ENCODE results near the gene CLEC4G.

Gene CLEC4G

GRCh38 chr19:7698583-7698982 lies 33.3 kb downstream of the CLEC4G start:
- CTCF ChIA-PET: interaction anchor here (2.6 kb wide), 1 partner anchor 18 kb away, joined by 11 read pairs; the partner anchor contains the start of gene TRAPPC5
- Histone ChIP-seq H3K9me3 (ENCODE audit: control extremely low read depth in 1 of 5, control insufficient read depth in 4 of 5, insufficient read depth in 2 of 5, low read depth in 1 of 5, low read length in 4 of 5) (no peaks in the 10 kb centered on the region), H3K27ac (ENCODE audit: insufficient read depth in 1 of 2, low read depth in 1 of 2, low read length in 2 of 2, poor library complexity in 1 of 2, severe bottlenecking in 2 of 2) (no peak overlapping the region), H3K4me3 (ENCODE audit: control insufficient read depth in 1 of 7, extremely low read depth in 1 of 7, insufficient read depth in 4 of 7, low read depth in 2 of 7, low read length in 6 of 7) (no peak overlapping the region), H3K27me3 (replicated peaks in 2 of 5; ENCODE audit: control insufficient read depth in 4 of 5, insufficient read depth in 5 of 5, low read length in 4 of 5) (peaks cover 0 to 6% (median 0%) of the 10 kb centered on the region in 5 experiments), H3K36me3 (ENCODE audit: control insufficient read depth in 4 of 4, insufficient read depth in 4 of 4, low read length in 3 of 4) (no peaks in the 10 kb centered on the region), H3K4me1 (ENCODE audit: control extremely low read depth in 1 of 4, control insufficient read depth in 4 of 4, insufficient read depth in 4 of 4, low read length in 3 of 4) (peaks cover 0 to 15% (median 9%) of the 10 kb centered on the region in 4 experiments)
- DNase-seq: no peak
- POLR2A ChIA-PET: no interaction called here
- WGBS (ENCODE audit: insufficient coverage): 69% methylated on average over 10 of the region's 11 CpGs

- WGBS (ENCODE audit: insufficient coverage): 98% methylated on average over 8 of the region's 10 CpGs
- ChIA-PET POLR2A (no interaction called here), CTCF (interaction anchor here (0.5 to 2.6 kb wide), 3 partner anchors 17 to 486 kb away, joined by 3 to 11 read pairs (median 3); partner anchors contain the start of gene TRAPPC5)
- no peaks in the 10 kb centered on the region for H3K9me3 ChIP-seq (ENCODE audit: control extremely low read depth in 1 of 5, control insufficient read depth in 4 of 5, insufficient read depth in 2 of 5, low read depth in 1 of 5, low read length in 4 of 5)
- peaks cover 0 to 6% (median 0%) of the 10 kb centered on the region in 5 experiments for H3K27me3 ChIP-seq (replicated peaks in 2 of 5; ENCODE audit: control insufficient read depth in 4 of 5, insufficient read depth in 5 of 5, low read length in 4 of 5)
- H3K27ac ChIP-seq (ENCODE audit: insufficient read depth in 1 of 2, low read depth in 1 of 2, low read length in 2 of 2, poor library complexity in 1 of 2, severe bottlenecking in 2 of 2): no peak overlapping the region
- no peak overlapping the region for H3K4me3 ChIP-seq (ENCODE audit: control insufficient read depth in 1 of 7, extremely low read depth in 1 of 7, insufficient read depth in 4 of 7, low read depth in 2 of 7, low read length in 6 of 7)
- H3K4me1 ChIP-seq (ENCODE audit: control extremely low read depth in 1 of 4, control insufficient read depth in 4 of 4, insufficient read depth in 4 of 4, low read length in 3 of 4): peaks cover 0 to 13% (median 7%) of the 10 kb centered on the region in 4 experiments
- DNase-seq: no peak
- no peaks in the 10 kb centered on the region for H3K36me3 ChIP-seq (ENCODE audit: control insufficient read depth in 4 of 4, insufficient read depth in 4 of 4, low read length in 3 of 4)
Observed at GRCh38 chr19:7697721-7698287, 34.1 kb downstream of the CLEC4G start.

- 91% methylated on average over 3 of the region's 4 CpGs for WGBS (ENCODE audit: insufficient coverage)
Observed at GRCh38 chr19:7694499-7694898, 37.4 kb downstream of the CLEC4G start.

GRCh38 chr19:7692417-7693088 lies 39.4 kb downstream of the CLEC4G start:
- H3K27ac ChIP-seq (ENCODE audit: insufficient read depth in 1 of 2, low read depth in 1 of 2, low read length in 2 of 2, poor library complexity in 1 of 2, severe bottlenecking in 2 of 2): no peak overlapping the region
- no peaks in the 10 kb centered on the region for H3K36me3 ChIP-seq (ENCODE audit: control insufficient read depth in 4 of 4, insufficient read depth in 4 of 4, low read length in 3 of 4)
- no peaks in the 10 kb centered on the region for H3K9me3 ChIP-seq (ENCODE audit: control extremely low read depth in 1 of 5, control insufficient read depth in 4 of 5, insufficient read depth in 2 of 5, low read depth in 1 of 5, low read length in 4 of 5)
- ChIA-PET CTCF (no interaction called here), POLR2A (no interaction called here)
- H3K4me1 ChIP-seq (ENCODE audit: control extremely low read depth in 1 of 4, control insufficient read depth in 4 of 4, insufficient read depth in 4 of 4, low read length in 3 of 4): peaks cover 0 to 3% (median 1%) of the 10 kb centered on the region in 4 experiments
- WGBS (ENCODE audit: insufficient coverage): 96% methylated on average over 8 of the region's 13 CpGs
- H3K27me3 ChIP-seq (replicated peaks in 2 of 5; ENCODE audit: control insufficient read depth in 4 of 5, insufficient read depth in 5 of 5, low read length in 4 of 5): peaks cover 0 to 6% (median 2%) of the 10 kb centered on the region in 5 experiments
- no peak for DNase-seq
- no peak overlapping the region for H3K4me3 ChIP-seq (ENCODE audit: control insufficient read depth in 1 of 7, extremely low read depth in 1 of 7, insufficient read depth in 4 of 7, low read depth in 2 of 7, low read length in 6 of 7)

More at GRCh38 chr19:7694499-7694898, 37.4 kb downstream of the CLEC4G start:
- CTCF ChIA-PET: no interaction called here
- no peaks in the 10 kb centered on the region for H3K9me3 ChIP-seq (ENCODE audit: control extremely low read depth in 1 of 5, control insufficient read depth in 4 of 5, insufficient read depth in 2 of 5, low read depth in 1 of 5, low read length in 4 of 5)
- H3K4me1 ChIP-seq (ENCODE audit: control extremely low read depth in 1 of 4, control insufficient read depth in 4 of 4, insufficient read depth in 4 of 4, low read length in 3 of 4): peaks cover 0 to 10% (median 4%) of the 10 kb centered on the region in 4 experiments
- no peak overlapping the region for H3K27ac ChIP-seq (ENCODE audit: insufficient read depth in 1 of 2, low read depth in 1 of 2, low read length in 2 of 2, poor library complexity in 1 of 2, severe bottlenecking in 2 of 2)
- no peak overlapping the region for H3K4me3 ChIP-seq (ENCODE audit: control insufficient read depth in 1 of 7, extremely low read depth in 1 of 7, insufficient read depth in 4 of 7, low read depth in 2 of 7, low read length in 6 of 7)
- POLR2A ChIA-PET: no interaction called here
- peaks cover 0 to 6% (median 0%) of the 10 kb centered on the region in 5 experiments for H3K27me3 ChIP-seq (replicated peaks in 2 of 5; ENCODE audit: control insufficient read depth in 4 of 5, insufficient read depth in 5 of 5, low read length in 4 of 5)
- H3K36me3 ChIP-seq (ENCODE audit: control insufficient read depth in 4 of 4, insufficient read depth in 4 of 4, low read length in 3 of 4): no peaks in the 10 kb centered on the region
- DNase-seq: no peak

GRCh38 chr19:7691497-7691896 lies 40.4 kb downstream of the CLEC4G start:
- no peak overlapping the region for H3K4me3 ChIP-seq (ENCODE audit: control insufficient read depth in 1 of 7, extremely low read depth in 1 of 7, insufficient read depth in 4 of 7, low read depth in 2 of 7, low read length in 6 of 7)
- no peaks in the 10 kb centered on the region for H3K36me3 ChIP-seq (ENCODE audit: control insufficient read depth in 4 of 4, insufficient read depth in 4 of 4, low read length in 3 of 4)
- no peak for DNase-seq
- no peak overlapping the region for H3K27ac ChIP-seq (ENCODE audit: insufficient read depth in 1 of 2, low read depth in 1 of 2, low read length in 2 of 2, poor library complexity in 1 of 2, severe bottlenecking in 2 of 2)
- CTCF ChIA-PET: no interaction called here
- peaks cover 0 to 6% (median 0%) of the 10 kb centered on the region in 5 experiments for H3K27me3 ChIP-seq (replicated peaks in 2 of 5; ENCODE audit: control insufficient read depth in 4 of 5, insufficient read depth in 5 of 5, low read length in 4 of 5)
- no peaks in the 10 kb centered on the region for H3K9me3 ChIP-seq (ENCODE audit: control extremely low read depth in 1 of 5, control insufficient read depth in 4 of 5, insufficient read depth in 2 of 5, low read depth in 1 of 5, low read length in 4 of 5)
- peaks cover 0 to 3% (median 1%) of the 10 kb centered on the region in 4 experiments for H3K4me1 ChIP-seq (ENCODE audit: control extremely low read depth in 1 of 4, control insufficient read depth in 4 of 4, insufficient read depth in 4 of 4, low read length in 3 of 4)
- POLR2A ChIA-PET: no interaction called here

GRCh38 chr19:7690779-7691258 lies 41.1 kb downstream of the CLEC4G start:
- WGBS (ENCODE audit: insufficient coverage): 100% methylated on average over 8 of the region's 8 CpGs
- DNase-seq: no peak
- peaks cover 0 to 3% (median 1%) of the 10 kb centered on the region in 4 experiments for H3K4me1 ChIP-seq (ENCODE audit: control extremely low read depth in 1 of 4, control insufficient read depth in 4 of 4, insufficient read depth in 4 of 4, low read length in 3 of 4)
- H3K4me3 ChIP-seq (ENCODE audit: control insufficient read depth in 1 of 7, extremely low read depth in 1 of 7, insufficient read depth in 4 of 7, low read depth in 2 of 7, low read length in 6 of 7): no peak overlapping the region
- H3K27me3 ChIP-seq (replicated peaks in 2 of 5; ENCODE audit: control insufficient read depth in 4 of 5, insufficient read depth in 5 of 5, low read length in 4 of 5): peaks cover 0 to 6% (median 0%) of the 10 kb centered on the region in 5 experiments
- ChIA-PET POLR2A (no interaction called here), CTCF (no interaction called here)
- H3K9me3 ChIP-seq (ENCODE audit: control extremely low read depth in 1 of 5, control insufficient read depth in 4 of 5, insufficient read depth in 2 of 5, low read depth in 1 of 5, low read length in 4 of 5): no peaks in the 10 kb centered on the region
- no peaks in the 10 kb centered on the region for H3K36me3 ChIP-seq (ENCODE audit: control insufficient read depth in 4 of 4, insufficient read depth in 4 of 4, low read length in 3 of 4)
- H3K27ac ChIP-seq (ENCODE audit: insufficient read depth in 1 of 2, low read depth in 1 of 2, low read length in 2 of 2, poor library complexity in 1 of 2, severe bottlenecking in 2 of 2): no peak overlapping the region

GRCh38 chr19:7689165-7689564 lies 42.7 kb downstream of the CLEC4G start:
- Histone ChIP-seq H3K36me3 (ENCODE audit: control insufficient read depth in 4 of 4, insufficient read depth in 4 of 4, low read length in 3 of 4) (peaks cover 0 to 8% (median 2%) of the 10 kb centered on the region in 4 experiments), H3K27ac (ENCODE audit: insufficient read depth in 1 of 2, low read depth in 1 of 2, low read length in 2 of 2, poor library complexity in 1 of 2, severe bottlenecking in 2 of 2) (no peak overlapping the region), H3K4me3 (ENCODE audit: control insufficient read depth in 1 of 7, extremely low read depth in 1 of 7, insufficient read depth in 4 of 7, low read depth in 2 of 7, low read length in 6 of 7) (no peak overlapping the region), H3K4me1 (ENCODE audit: control extremely low read depth in 1 of 4, control insufficient read depth in 4 of 4, insufficient read depth in 4 of 4, low read length in 3 of 4) (peaks cover 0 to 3% (median 1%) of the 10 kb centered on the region in 4 experiments), H3K27me3 (replicated peaks in 2 of 5; ENCODE audit: control insufficient read depth in 4 of 5, insufficient read depth in 5 of 5, low read length in 4 of 5) (peaks cover 0 to 6% (median 0%) of the 10 kb centered on the region in 5 experiments), H3K9me3 (ENCODE audit: control extremely low read depth in 1 of 5, control insufficient read depth in 4 of 5, insufficient read depth in 2 of 5, low read depth in 1 of 5, low read length in 4 of 5) (no peaks in the 10 kb centered on the region)
- no peak for DNase-seq
- ChIA-PET POLR2A (no interaction called here), CTCF (no interaction called here)
- WGBS (ENCODE audit: insufficient coverage): 44% methylated on average over 18 of the region's 23 CpGs
